Activated naive CD8-positive, alpha-beta T cell (primary cell): ENCODE measurements around the gene COL18A1.
A peak's percentile ranks its signal among the peaks of the same experiment; 100 is the strongest.
"Not testable (repeated sequence)": the region's sequence is repeated elsewhere in the genome, so short reads cannot be mapped to it uniquely, and the experiment has no call there.

Experiments
- H3K27ac Mint-ChIP-seq: one replicate; pipeline ENCODE4 v1.8.0; 2021; ENCODE audit warnings: mixed read lengths
- H3K27me3 Mint-ChIP-seq: one replicate; pipeline ENCODE4 v1.8.0; 2021; ENCODE audit warnings: mixed read lengths
- H3K36me3 Mint-ChIP-seq: one replicate; pipeline ENCODE4 v1.8.0; 2021; ENCODE audit warnings: mixed read lengths
- H3K4me1 Mint-ChIP-seq: one replicate; pipeline ENCODE4 v1.8.0; 2021; ENCODE audit warnings: low read depth, mixed read lengths
- H3K4me3 Mint-ChIP-seq: one replicate; pipeline ENCODE4 v1.8.0; 2021; ENCODE audit warnings: mild to moderate bottlenecking, mixed read lengths
- H3K9me3 Mint-ChIP-seq: one replicate; pipeline ENCODE4 v1.8.0; 2021; ENCODE audit warnings: low read depth, mixed read lengths

Gene COL18A1

DNA sequence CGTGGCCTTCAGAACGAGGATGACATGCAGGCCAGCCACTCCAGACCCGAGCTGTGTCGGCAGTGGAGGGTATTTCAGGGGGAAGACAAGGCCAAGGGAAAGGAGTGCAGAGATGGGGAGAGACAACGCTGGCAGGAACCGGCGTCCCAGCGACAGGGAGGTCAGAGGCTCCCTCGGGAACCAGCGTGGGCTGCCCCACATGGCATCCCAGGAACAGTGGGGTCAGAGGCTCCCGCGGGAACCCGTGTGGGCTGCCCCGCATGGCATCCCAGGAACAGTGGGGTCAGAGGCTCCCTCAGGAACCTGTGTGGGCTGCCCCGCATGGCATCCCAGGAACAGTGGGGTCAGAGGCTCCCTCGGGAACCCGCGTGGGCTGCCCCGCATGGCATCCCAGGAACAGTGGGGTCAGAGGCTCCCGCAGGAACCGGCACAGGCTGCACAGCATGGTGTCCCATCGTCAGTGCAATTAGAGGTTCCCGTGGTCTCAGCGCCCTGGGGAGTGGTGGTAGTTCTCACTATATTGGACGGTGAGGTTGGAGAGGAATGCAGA lies 94.3 kb downstream of the COL18A1 start:
- H3K4me1 Mint-ChIP-seq: peaks cover 5% of the 10 kb centered on the region
- H3K36me3 Mint-ChIP-seq: no peaks in the 10 kb centered on the region
- no peak overlapping the region for H3K27ac Mint-ChIP-seq
- no peaks in the 10 kb centered on the region for H3K9me3 Mint-ChIP-seq
- H3K4me3 Mint-ChIP-seq: no peak overlapping the region
- no peaks in the 10 kb centered on the region for H3K27me3 Mint-ChIP-seq

DNA sequence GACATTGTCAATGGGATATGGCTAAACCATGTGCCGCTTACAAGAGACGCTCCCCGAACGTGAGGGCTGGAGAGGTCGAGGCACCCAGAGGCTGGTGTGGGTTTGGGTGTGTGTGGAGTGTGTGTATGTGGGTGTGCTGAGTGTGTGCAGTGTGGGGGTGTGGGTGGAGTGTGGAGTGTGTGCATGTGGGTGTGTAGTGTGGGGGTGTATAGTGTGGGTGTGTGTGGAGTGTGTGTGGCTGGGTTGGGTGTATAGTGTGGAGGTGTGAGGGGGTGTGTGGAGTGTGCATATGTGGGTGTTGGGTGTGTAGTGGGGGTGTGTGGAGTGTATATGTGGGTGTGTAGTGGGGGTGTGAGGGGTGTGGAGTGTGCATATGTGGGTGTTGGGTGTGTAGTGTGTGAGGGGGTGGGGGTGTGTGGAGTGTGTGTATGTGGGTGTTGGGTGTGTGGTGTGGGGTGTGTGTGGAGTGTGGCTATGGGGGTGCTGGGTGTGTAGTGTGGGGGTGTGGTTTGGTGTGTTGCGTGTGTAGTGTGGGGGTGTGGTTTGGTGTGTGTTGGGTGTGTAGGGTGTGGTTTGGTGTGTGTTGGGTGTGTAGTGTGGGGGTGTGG lies 95.1 kb downstream of the COL18A1 start:
- Mint-ChIP-seq H3K27ac (no peak overlapping the region), H3K4me3 (no peak overlapping the region), H3K4me1 (peaks cover 5% of the 10 kb centered on the region), H3K27me3 (no peaks in the 10 kb centered on the region), H3K36me3 (no peaks in the 10 kb centered on the region), H3K9me3 (no peaks in the 10 kb centered on the region)

DNA sequence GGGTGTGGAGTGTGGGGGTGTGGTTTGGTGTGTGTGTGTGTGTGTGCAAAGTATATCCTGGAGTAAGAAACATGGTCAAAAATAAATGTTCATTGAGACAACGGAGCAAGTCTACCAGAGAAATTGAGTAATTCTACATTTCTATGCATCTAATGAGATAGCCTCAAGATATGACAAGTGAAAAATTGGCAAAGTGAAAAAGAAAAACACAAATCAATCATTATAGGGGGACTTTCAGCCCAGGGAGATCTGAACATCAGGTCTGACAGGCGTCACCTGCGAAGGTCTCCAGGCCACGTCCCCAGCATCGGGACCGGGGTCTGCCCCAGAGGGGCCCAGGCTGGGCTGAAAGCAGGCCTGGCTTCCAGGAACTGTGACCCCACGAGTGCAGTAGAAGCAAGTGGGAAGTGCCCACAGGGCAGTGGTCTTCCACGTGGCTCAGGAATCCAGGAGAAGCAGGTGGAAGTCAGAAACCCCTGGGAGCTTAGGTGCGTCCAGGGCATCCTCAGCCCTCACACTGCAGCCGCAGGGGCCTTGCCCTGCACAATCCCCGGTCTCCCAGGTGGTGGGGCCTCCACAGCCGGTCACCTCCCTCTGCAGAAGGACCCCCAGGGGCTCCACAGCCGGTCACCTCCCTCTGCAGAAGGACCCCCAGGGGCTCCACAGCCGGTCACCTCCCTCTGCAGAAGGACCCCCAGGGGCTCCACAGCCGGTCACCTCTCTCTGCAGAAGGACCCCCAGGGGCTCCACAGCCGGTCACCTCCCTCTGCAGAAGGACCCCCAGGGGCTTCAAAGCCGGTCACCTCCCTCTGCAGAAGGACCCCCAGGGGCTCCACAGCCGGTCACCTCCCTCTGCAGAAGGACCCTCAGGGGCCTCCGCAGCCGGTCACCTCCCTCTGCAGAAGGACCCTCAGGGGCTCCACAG lies 96.4 kb downstream of the COL18A1 start:
- not testable (repeated sequence) for H3K27me3 Mint-ChIP-seq, H3K36me3 Mint-ChIP-seq, H3K4me3 Mint-ChIP-seq, H3K4me1 Mint-ChIP-seq, H3K9me3 Mint-ChIP-seq
- H3K27ac Mint-ChIP-seq: peak overlapping the region; percentile 16

DNA sequence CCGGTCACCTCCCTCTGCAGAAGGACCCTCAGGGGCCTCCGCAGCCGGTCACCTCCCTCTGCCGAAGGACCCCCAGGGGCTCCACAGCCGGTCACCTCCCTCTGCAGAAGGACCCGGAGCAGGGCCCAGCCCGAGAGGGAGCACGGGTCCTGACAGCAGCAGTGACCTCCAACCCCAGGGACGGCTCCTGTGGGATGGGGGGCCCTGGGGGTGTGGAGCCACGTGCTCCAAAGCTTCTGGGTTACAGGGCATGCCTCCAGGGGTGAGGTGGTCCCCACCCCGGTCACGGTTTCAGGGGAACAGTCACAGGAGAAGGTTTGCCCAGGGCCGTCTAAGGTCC lies 97.0 kb downstream of the COL18A1 start:
- peaks cover 5% of the 10 kb centered on the region for H3K4me1 Mint-ChIP-seq
- H3K36me3 Mint-ChIP-seq: no peaks in the 10 kb centered on the region
- H3K9me3 Mint-ChIP-seq: no peaks in the 10 kb centered on the region
- no peak overlapping the region for H3K4me3 Mint-ChIP-seq
- H3K27ac Mint-ChIP-seq: no peak overlapping the region
- H3K27me3 Mint-ChIP-seq: no peaks in the 10 kb centered on the region

DNA sequence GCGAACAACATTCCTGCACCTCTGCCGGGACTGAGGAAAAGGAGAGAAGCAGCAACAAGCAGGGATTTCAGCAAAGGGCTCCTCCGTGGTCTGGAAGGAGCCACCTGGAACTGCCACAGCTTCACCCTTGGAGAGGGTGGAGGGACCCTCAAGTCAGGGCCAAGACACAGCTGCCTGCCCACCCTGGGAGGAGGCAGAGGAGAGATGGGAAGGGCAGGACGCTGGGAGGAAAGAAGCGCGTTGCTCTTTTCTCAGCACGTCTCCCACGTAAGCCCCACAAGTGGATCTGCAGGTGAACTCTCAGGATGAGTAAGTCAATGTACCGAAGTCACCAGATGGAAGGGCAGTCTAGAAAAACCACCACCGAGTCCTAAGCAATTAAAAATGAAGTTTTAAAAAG lies 97.6 kb downstream of the COL18A1 start:
- H3K27ac Mint-ChIP-seq: no peak overlapping the region
- no peaks in the 10 kb centered on the region for H3K9me3 Mint-ChIP-seq
- H3K4me3 Mint-ChIP-seq: no peak overlapping the region
- no peaks in the 10 kb centered on the region for H3K27me3 Mint-ChIP-seq
- H3K36me3 Mint-ChIP-seq: no peaks in the 10 kb centered on the region
- peaks cover 5% of the 10 kb centered on the region for H3K4me1 Mint-ChIP-seq

DNA sequence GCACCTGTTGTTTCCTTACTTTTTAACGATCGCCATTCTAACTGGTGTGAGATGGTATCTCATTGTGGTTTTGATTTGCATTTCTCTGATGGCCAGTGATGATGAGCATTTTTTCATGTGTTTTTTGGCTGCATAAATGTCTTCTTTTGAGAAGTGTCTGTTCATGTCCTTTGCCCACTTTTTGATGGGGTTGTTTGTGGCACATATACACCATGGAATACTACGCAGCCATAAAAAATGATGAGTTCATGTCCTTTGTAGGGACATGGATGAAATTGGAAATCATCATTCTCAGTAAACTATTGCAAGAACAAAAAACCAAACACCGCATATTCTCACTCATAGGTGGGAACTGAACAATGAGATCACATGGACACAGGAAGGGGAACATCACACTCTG lies 98.3 kb downstream of the COL18A1 start:
- H3K36me3 Mint-ChIP-seq, H3K4me1 Mint-ChIP-seq, H3K4me3 Mint-ChIP-seq, H3K27ac Mint-ChIP-seq, H3K27me3 Mint-ChIP-seq, H3K9me3 Mint-ChIP-seq: not testable (repeated sequence)

DNA sequence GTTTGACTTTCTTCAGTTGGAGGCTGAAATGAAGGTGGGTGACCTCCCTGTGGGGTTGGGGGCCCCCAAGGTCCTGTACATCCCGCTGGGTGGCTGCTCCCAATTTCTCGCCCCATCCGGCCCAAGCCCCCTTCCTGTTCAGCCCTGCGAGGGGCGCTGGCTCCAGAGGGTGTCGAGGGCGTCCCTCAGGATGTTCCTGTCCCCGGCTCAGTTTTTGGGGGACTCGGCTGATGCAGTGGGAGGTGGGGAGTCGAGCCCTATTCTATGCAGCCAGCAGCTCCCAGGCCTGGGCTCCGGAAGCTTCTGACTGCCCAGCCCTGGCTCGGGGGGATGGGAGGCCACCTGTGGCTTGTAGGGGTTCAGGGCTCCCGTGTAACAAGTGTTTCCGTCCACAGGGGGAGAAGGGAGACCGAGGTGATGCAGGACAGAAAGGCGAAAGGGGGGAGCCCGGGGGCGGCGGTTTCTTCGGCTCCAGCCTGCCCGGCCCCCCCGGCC lies 99.1 kb downstream of the COL18A1 start:
- Mint-ChIP-seq H3K9me3 (no peaks in the 10 kb centered on the region), H3K27me3 (no peaks in the 10 kb centered on the region), H3K27ac (no peak overlapping the region)

DNA sequence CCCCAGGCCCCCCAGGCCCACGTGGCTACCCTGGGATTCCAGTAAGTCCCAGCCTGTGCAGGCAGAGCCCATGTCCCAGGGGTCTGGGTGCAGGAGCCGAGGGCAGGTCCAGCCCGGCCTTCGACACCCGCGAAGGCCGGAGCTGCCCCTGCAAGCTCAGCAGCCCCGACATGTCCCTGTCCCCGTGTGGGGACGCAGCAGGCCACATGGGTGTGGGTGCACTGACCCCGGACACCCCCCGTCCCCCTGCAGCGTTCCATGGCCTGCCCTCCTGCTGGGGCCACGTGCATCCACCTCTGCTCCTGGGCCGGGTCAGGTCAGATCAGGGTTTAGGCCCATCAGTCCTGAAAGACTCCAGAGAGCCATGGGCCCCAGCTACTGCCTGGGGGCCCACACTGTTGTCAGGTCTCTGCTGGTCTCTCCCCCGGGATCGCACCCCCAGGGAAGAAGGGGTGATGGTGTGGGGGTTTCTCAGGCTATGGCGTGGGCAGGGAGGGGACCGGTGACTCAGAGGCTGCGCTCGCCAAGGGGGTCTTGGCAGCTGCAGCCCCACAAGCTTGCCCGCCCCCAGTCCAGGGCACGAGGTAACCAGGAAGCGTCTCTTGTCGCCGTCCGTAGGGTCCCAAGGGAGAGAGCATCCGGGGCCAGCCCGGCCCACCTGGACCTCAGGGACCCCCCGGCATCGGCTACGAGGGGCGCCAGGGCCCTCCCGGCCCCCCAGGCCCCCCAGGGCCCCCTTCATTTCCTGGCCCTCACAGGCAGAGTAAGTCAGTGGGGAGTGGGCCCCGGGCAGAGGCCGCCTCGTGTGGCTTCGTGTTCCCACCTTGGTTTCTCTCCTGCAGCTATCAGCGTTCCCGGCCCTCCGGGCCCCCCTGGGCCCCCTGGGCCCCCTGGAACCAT lies 99.8 kb downstream of the COL18A1 start:
- Mint-ChIP-seq H3K27me3 (no peaks in the 10 kb centered on the region), H3K9me3 (no peaks in the 10 kb centered on the region), H3K4me3 (no peak overlapping the region), H3K36me3 (no peaks in the 10 kb centered on the region), H3K4me1 (peaks cover 4% of the 10 kb centered on the region), H3K27ac (no peak overlapping the region)

More for the DNA sequence above, 99.1 kb downstream of the COL18A1 start:
- peaks cover 6% of the 10 kb centered on the region for H3K4me1 Mint-ChIP-seq
- no peaks in the 10 kb centered on the region for H3K36me3 Mint-ChIP-seq
- H3K4me3 Mint-ChIP-seq: no peak overlapping the region

DNA sequence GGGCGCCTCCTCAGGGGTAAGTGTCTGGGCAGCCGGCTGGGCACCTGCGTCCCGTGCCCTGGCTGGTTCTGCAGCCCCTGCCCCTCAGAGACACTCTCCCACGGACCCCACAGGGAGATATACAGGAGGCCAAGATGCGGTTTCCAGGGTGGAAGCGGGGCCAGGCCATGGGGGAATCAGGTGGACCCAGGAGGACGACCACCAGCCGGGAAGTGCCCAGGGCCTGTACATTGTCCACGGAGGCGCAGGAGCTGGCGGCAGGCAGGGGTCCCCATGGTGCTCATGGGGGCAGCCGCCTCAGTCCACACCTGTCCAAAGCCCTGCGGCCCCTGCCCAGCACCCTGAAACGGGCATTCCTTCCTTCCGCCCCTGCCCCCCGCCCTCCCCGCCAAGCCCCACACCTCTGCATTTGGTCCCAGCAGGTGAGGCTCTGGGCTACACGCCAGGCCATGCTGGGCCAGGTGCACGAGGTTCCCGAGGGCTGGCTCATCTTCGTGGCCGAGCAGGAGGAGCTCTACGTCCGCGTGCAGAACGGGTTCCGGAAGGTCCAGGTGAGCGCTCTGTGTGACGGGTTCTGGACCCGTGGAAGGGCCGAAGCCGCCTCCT lies 100.6 kb downstream of the COL18A1 start:
- no peaks in the 10 kb centered on the region for H3K9me3 Mint-ChIP-seq
- no peaks in the 10 kb centered on the region for H3K27me3 Mint-ChIP-seq
- H3K4me1 Mint-ChIP-seq: peaks cover 2% of the 10 kb centered on the region
- H3K36me3 Mint-ChIP-seq: no peaks in the 10 kb centered on the region
- H3K4me3 Mint-ChIP-seq: no peak overlapping the region
- no peak overlapping the region for H3K27ac Mint-ChIP-seq

DNA sequence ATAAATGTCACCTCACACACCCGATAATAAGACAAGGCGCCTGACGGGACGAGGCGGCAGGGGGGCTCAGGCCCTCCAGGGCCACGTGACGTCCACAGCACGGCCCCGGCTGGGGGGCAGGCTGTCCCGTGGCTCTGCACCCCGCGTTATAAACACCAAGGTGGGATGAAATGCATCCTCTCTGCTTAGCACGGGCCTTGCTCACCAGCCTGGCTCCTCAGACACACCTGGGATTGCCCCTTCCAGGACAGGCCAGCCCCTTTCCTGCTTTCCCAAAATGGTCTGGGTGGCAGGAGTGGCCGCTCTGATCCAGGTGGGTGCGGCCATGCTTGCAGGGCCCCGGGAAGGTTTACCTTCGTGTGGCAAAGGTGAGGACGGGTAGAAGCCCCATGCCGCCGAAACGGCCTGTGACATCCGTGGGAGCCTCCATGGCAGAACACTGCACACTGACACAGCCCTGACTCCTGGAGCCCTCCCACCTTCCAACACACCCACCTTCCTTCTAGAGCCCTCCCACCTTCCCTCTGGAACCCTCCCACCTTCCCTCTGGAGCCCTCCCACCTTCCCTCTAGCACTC lies 101.4 kb downstream of the COL18A1 start:
- Mint-ChIP-seq H3K4me3 (no peak overlapping the region), H3K27ac (no peak overlapping the region), H3K36me3 (no peaks in the 10 kb centered on the region), H3K9me3 (no peaks in the 10 kb centered on the region), H3K4me1 (peaks cover 2% of the 10 kb centered on the region), H3K27me3 (no peaks in the 10 kb centered on the region)

DNA sequence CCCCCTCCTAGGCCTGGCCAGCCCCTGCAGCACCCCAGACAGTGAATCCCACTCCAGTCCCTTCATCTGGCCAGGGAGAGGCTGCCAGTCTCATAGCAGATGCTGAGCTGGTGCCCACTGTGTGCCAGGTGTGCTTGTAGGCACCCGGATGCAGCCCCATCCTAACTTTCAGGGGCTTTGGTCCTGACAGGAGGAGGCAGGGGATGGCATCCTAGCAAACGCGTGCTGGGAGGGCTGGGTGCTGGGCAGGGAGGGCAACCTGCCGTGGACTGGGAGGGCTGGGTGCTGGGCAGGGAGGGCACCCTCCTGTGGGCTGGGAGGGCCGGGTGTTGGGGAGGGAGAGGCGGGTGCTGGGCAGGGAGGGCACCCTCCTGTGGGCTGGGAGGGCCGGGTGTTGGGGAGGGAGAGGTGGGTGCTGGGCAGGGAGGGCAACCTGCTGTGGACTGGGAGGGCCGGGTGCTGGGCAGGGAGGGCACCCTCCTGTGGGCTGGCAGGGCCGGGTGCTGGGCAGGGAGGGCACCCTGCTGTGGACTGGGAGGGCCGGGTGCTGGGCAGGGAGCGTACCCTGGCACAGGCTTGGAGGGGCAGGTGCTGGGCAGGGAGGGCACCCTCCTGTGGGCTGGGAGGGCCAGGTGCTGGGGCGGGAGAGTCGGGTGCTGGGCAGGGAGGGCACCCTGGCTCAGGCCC lies 102.0 kb downstream of the COL18A1 start:
- H3K27ac Mint-ChIP-seq: no peak overlapping the region
- no peak overlapping the region for H3K4me3 Mint-ChIP-seq
- H3K4me1 Mint-ChIP-seq: peaks cover 2% of the 10 kb centered on the region
- no peaks in the 10 kb centered on the region for H3K36me3 Mint-ChIP-seq
- no peaks in the 10 kb centered on the region for H3K9me3 Mint-ChIP-seq
- no peaks in the 10 kb centered on the region for H3K27me3 Mint-ChIP-seq

DNA sequence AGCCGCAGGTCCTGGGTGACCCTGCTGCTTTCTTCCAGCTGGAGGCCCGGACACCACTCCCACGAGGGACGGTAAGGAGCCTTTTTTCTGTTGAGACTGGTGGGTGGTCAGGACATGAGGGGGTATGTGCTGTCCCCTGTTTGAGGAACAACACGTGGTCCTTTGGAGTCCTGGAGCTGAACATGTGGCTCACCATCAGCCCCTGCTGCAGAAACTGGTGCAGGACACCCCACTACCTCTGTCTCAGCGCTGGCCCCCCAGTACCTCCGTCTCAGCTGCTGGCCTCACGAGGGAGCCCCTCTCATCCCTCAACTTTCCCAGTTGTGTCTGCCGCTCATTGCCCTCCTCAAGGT lies 102.5 kb downstream of the COL18A1 start:
- Mint-ChIP-seq H3K9me3 (no peaks in the 10 kb centered on the region), H3K4me3 (no peak overlapping the region), H3K27ac (no peak overlapping the region), H3K27me3 (no peaks in the 10 kb centered on the region), H3K4me1 (peaks cover 2% of the 10 kb centered on the region), H3K36me3 (no peaks in the 10 kb centered on the region)

DNA sequence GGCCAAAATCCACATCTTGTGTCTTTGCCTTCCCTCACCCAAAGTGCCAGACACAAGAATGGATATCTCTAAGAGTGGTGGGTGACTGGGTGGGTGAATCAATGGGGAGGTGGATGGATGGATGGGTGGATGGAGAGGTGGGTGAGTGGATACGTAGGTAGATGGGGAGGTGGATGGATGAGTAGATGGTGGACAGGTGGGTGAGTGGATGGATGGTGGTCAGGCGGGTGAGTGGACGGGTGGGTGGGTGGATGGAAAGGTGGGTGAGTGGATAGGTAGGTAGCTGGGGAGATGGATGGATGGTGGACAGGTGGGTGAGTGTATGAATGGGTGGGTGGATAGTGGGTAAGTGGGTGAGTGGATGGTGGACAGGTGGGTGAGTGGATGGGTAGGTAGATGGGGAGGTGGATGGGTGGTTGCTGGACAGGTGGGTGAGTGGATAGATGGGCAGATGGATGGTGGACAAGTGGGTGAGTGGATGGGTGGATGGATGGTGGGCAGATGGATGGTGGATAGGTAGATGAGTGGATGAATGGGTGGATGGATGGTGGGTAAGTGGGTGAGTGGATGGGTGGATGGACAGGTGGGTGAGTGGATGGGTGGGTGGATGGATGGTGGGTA lies 103.0 kb downstream of the COL18A1 start:
- Mint-ChIP-seq H3K27me3 (no peaks in the 10 kb centered on the region), H3K27ac (peak overlapping the region; percentile 77), H3K36me3 (no peaks in the 10 kb centered on the region)

More for the DNA sequence above, 103.0 kb downstream of the COL18A1 start:
- no peaks in the 10 kb centered on the region for H3K9me3 Mint-ChIP-seq
- peaks cover 2% of the 10 kb centered on the region for H3K4me1 Mint-ChIP-seq
- H3K4me3 Mint-ChIP-seq: no peak overlapping the region
